GM20431 (cell line): ENCODE results near the gene CD19.

Experiments
- in situ Hi-C: fragments of 300-500 bp; cut with MseI, MboI; formaldehyde crosslinking; loops from one replicate; pipeline ENCODE4 v1.15.0; 2020; ENCODE audit warnings: low sequenced_read_pairs; ENCODE audit not compliant: unreplicated experiment

Gene CD19

GRCh38 chr16:28905229-28905754 lies 26.5 kb upstream of the CD19 start:
- in situ Hi-C loops: no loop called here

- in situ Hi-C loops: no loop called here
Observed at GRCh38 chr16:28905800-28906372, 25.9 kb upstream of the CD19 start.

- in situ Hi-C loops: no loop called here
Observed at GRCh38 chr16:28910086-28911031, 21.4 kb upstream of the CD19 start.

- in situ Hi-C loops: no loop called here
Observed at GRCh38 chr16:28912558-28912957, 19.2 kb upstream of the CD19 start.

GRCh38 chr16:28913946-28914724 lies 17.6 kb upstream of the CD19 start:
- in situ Hi-C loops: no loop called here

- in situ Hi-C loops: no loop called here
Observed at GRCh38 chr16:28915181-28915580, 16.6 kb upstream of the CD19 start.

- in situ Hi-C loops: no loop called here
Observed at GRCh38 chr16:28917095-28917494, 14.7 kb upstream of the CD19 start.

GRCh38 chr16:28918698-28919097 lies 13.1 kb upstream of the CD19 start:
- in situ Hi-C loops: no loop called here

- in situ Hi-C loops: loop anchor here (10.0 kb wide), 1 partner anchor 48 kb away; the partner anchor contains the start of gene ATP2A1
Observed at GRCh38 chr16:28923231-28923587, 8.6 kb upstream of the CD19 start.

- in situ Hi-C loops: loop anchor here (10.0 kb wide), 1 partner anchor 49 kb away; the partner anchor contains the start of gene ATP2A1
Observed at GRCh38 chr16:28923652-28924398, 7.9 kb upstream of the CD19 start.

GRCh38 chr16:28924399-28924761 lies 7.4 kb upstream of the CD19 start:
- in situ Hi-C loops: loop anchor here (10.0 kb wide), 1 partner anchor 50 kb away; the partner anchor contains the start of gene ATP2A1

- in situ Hi-C loops: loop anchor here (10.0 kb wide), 1 partner anchor 50 kb away; the partner anchor contains the start of gene ATP2A1
Observed at GRCh38 chr16:28924762-28925385, 6.9 kb upstream of the CD19 start, which contains the start of gene RABEP2. Gene RABEP2, minus strand, starts transcription at chr16:28925238. Its CDS starts 75 bp downstream, at chr16:28925163.

- in situ Hi-C loops: loop anchor here (10.0 kb wide), 1 partner anchor 51 kb away; the partner anchor contains the start of gene ATP2A1
Observed at GRCh38 chr16:28925386-28926228, 6.2 kb upstream of the CD19 start.

- in situ Hi-C loops: loop anchor here (10.0 kb wide), 1 partner anchor 51 kb away; the partner anchor contains the start of gene ATP2A1
Observed at GRCh38 chr16:28926284-28926683, 5.5 kb upstream of the CD19 start.

GRCh38 chr16:28927815-28928214 lies 4.0 kb upstream of the CD19 start:
- in situ Hi-C loops: loop anchor here (10.0 kb wide), 1 partner anchor 53 kb away; the partner anchor contains the start of gene ATP2A1

- in situ Hi-C loops: no loop called here
Observed at GRCh38 chr16:28930203-28930602, 1.6 kb upstream of the CD19 start.

- in situ Hi-C loops: no loop called here
Observed at GRCh38 chr16:28930652-28931051, 1.1 kb upstream of the CD19 start.
